Measurements from ENCODE around the gene NSUN2.

NSUN2 gene

DNA sequence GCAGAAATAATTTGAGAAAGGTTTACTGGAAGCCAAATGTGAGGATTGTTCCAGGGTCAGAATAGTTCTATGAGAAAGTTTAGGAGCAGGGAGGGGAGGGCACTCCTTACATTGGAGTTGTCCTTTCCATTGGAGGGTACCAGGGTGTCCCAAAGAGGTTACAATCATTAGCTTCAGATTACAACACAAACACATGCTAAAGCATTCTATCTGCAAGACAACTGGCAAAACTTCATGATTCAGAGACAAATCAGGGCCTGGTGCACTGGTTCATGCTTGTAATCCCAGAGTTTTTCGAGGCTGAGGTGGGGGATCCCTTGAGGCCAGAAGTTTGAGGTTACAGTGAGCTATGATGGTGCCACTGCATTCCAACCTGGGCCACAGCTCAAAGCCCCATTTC lies 51.8 kb downstream of the NSUN2 start:
- DNase-seq (ENCODE audit: low read depth): no peak
- no peak overlapping the region for H3K4me3 ChIP-seq (ENCODE audit: low read depth, low read length)
- TF ChIP-seq, protein P1, sequence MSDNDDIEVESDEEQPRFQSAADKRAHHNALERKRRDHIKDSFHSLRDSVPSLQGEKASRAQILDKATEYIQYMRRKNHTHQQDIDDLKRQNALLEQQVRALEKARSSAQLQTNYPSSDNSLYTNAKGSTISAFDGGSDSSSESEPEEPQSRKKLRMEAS (IDR thresholded peaks at IDR 0.05; ENCODE audit: low read depth, low read length): no peak
- TF ChIP-seq POLR2A (IDR thresholded peaks at IDR 0.05; ENCODE audit: extremely low read depth, insufficient read length): no peak
- no peak for TF ChIP-seq MYC (IDR thresholded peaks at IDR 0.05; ENCODE audit: low read depth, low read length)
- TF ChIP-seq, protein P2, sequence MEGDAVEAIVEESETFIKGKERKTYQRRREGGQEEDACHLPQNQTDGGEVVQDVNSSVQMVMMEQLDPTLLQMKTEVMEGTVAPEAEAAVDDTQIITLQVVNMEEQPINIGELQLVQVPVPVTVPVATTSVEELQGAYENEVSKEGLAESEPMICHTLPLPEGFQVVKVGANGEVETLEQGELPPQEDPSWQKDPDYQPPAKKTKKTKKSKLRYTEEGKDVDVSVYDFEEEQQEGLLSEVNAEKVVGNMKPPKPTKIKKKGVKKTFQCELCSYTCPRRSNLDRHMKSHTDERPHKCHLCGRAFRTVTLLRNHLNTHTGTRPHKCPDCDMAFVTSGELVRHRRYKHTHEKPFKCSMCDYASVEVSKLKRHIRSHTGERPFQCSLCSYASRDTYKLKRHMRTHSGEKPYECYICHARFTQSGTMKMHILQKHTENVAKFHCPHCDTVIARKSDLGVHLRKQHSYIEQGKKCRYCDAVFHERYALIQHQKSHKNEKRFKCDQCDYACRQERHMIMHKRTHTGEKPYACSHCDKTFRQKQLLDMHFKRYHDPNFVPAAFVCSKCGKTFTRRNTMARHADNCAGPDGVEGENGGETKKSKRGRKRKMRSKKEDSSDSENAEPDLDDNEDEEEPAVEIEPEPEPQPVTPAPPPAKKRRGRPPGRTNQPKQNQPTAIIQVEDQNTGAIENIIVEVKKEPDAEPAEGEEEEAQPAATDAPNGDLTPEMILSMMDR (IDR thresholded peaks at IDR 0.05; ENCODE audit: low read depth, low read length): no peak

DNA sequence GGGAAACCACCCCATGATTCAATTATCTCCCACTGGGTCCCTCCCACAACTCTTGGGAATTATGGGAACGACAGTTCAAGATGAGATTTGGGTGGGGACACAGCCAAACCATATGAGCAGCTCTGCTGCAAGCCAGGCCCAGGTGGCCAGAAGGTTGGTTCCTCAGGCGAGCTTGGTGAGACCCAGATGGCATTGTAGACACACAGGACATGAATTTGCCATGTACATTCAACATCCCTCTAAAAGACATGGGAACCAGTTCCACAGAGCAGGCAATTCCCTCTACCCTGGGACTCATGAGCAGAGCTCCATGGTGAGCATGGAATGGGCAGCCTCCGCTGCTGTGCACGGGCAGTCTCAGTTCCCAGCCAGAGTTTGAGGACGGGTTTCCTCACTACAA lies 53.3 kb downstream of the NSUN2 start:
- TF ChIP-seq POLR2A (IDR thresholded peaks at IDR 0.05; ENCODE audit: extremely low read depth, insufficient read length) (no peak), MYC (IDR thresholded peaks at IDR 0.05; ENCODE audit: low read depth, low read length) (no peak)
- TF ChIP-seq, protein P1 (IDR thresholded peaks at IDR 0.05; ENCODE audit: low read depth, low read length): no peak
- TF ChIP-seq, protein P2 (IDR thresholded peaks at IDR 0.05; ENCODE audit: low read depth, low read length): no peak
- no peak for DNase-seq (ENCODE audit: low read depth)
- no peak overlapping the region for H3K4me3 ChIP-seq (ENCODE audit: low read depth, low read length)

DNA sequence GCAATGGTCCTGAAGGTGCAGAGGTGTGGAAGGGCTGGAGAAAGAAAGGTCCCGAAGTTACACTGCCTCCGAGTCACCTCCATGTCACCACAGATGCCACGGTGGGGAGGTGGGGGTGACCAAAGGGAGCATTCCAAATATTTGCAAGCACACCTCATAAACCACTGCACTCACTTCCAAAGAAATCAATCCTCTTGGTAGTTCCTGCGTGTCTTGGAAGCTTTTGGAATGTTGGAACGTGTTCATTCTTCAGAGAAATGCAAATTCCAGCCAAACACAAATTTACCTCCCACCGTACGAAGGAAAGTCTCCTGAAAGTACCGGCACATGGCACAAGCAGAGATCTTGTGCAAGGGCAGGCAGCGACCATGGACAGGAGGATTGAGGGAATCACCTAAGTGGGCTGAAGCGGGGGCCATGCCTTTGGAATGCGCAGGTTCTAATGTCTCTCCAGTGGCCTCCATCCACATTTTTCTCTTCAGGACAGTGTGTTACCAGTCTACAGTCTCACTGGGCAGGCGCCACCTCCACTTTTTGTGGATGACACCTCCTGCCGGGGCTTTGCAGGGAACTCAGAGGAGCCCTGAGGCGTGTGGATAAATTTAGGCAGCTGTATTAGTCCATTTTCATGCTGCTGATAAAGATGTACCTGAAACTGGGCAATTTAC lies 54.0 kb downstream of the NSUN2 start:
- DNase-seq (ENCODE audit: low read depth): no peak
- TF ChIP-seq, protein P1 (IDR thresholded peaks at IDR 0.05; ENCODE audit: low read depth, low read length): no peak
- TF ChIP-seq MYC (IDR thresholded peaks at IDR 0.05; ENCODE audit: low read depth, low read length): no peak
- TF ChIP-seq POLR2A (IDR thresholded peaks at IDR 0.05; ENCODE audit: extremely low read depth, insufficient read length): no peak
- TF ChIP-seq, protein P2 (IDR thresholded peaks at IDR 0.05; ENCODE audit: low read depth, low read length): no peak
- no peak overlapping the region for H3K4me3 ChIP-seq (ENCODE audit: low read depth, low read length)

GRCh38 chr5:6576861-6577501 lies 55.9 kb downstream of the NSUN2 start:
- peak; percentile 60 for DNase-seq (ENCODE audit: low read depth)
- no peak overlapping the region for H3K4me3 ChIP-seq (ENCODE audit: low read depth, low read length)
- TF ChIP-seq MYC (IDR thresholded peaks at IDR 0.05; ENCODE audit: low read depth, low read length) (no peak), POLR2A (IDR thresholded peaks at IDR 0.05; ENCODE audit: extremely low read depth, insufficient read length) (no peak)
- TF ChIP-seq, protein P2 (IDR thresholded peaks at IDR 0.05; ENCODE audit: low read depth, low read length): peak; percentile 57
- TF ChIP-seq, protein P1 (IDR thresholded peaks at IDR 0.05; ENCODE audit: low read depth, low read length): no peak

- TF ChIP-seq, protein P1 (IDR thresholded peaks at IDR 0.05; ENCODE audit: low read depth, low read length): 0 out of 2 replicates have a peak, but pooled peaks have one; percentile 13
- TF ChIP-seq MYC (IDR thresholded peaks at IDR 0.05; ENCODE audit: low read depth, low read length): no peak
- DNase-seq (ENCODE audit: low read depth): peak; percentile 56
- no peak overlapping the region for H3K4me3 ChIP-seq (ENCODE audit: low read depth, low read length)
These were observed 58.2 kb downstream of the NSUN2 start for GRCh38 chr5:6574537-6575245.

GRCh38 chr5:6574111-6574510 lies 58.7 kb downstream of the NSUN2 start:
- DNase-seq (ENCODE audit: low read depth): no peak
- TF ChIP-seq, protein P1 (IDR thresholded peaks at IDR 0.05; ENCODE audit: low read depth, low read length): no peak
- TF ChIP-seq POLR2A (IDR thresholded peaks at IDR 0.05; ENCODE audit: extremely low read depth, insufficient read length) (no peak), MYC (IDR thresholded peaks at IDR 0.05; ENCODE audit: low read depth, low read length) (no peak)
- TF ChIP-seq, protein P2 (IDR thresholded peaks at IDR 0.05; ENCODE audit: low read depth, low read length): no peak
- no peak overlapping the region for H3K4me3 ChIP-seq (ENCODE audit: low read depth, low read length)
